GM21723 (cell line): Measurements from ENCODE around the gene ELMO3.

ENCODE experiments used
- ATAC-seq: cut with Tn5 transposase; IDR thresholded peaks from one replicate; pipeline ENCODE4 v1.9.1; 2021; ENCODE audit warnings: mild to moderate bottlenecking, moderate library complexity; ENCODE audit not compliant: unreplicated experiment

Gene ELMO3

DNA sequence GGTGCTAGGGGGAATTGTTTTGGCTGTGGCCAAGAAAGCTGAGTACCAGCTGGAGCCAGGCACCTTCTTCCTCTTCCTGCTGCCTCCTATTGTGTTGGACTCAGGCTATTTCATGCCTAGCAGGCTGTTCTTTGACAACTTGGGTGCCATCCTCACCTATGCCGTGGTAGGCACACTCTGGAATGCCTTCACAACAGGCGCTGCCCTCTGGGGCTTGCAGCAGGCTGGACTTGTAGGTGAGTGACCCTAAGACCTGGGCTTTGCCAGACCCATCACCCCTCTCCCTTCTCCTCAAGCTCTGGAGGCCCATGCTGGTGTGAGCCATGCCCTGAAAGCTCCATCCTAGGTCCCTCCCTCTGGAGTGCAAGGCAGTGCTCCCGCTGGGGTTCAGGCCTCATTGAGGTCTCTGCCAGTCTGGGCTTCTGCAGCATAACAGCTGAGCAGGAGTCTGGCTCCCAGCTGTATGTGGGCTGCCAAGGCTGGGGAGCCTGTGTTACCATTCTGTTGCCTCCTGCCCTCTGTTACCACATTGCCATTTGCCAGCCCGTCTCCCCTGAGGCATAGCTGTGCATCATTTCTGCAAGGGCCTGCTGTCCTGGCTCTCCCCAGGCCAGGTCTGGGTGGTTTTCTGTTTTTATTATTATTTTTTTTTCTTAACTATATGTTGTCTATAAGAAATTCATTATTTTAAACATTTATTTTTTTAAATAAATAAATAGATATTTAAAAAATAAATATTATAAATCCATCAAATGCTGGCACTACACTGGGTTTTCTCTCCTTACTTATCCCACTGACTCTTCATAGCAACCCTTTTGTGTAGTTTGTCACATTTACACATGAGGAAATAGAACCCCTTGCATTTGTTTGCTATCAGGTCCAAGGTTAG, 53.9 kb downstream of the ELMO3 start:
- no peak for ATAC-seq
